ENCODE results near the gene MBOAT2. TPM values are rescaled to one million over a fixed set of nuclear protein-coding genes. Genes with fewer than 3 reads are reported as not detected.

The MBOAT2 gene
- polyA plus RNA-seq, 1 donor = 71.3 TPM

DNA sequence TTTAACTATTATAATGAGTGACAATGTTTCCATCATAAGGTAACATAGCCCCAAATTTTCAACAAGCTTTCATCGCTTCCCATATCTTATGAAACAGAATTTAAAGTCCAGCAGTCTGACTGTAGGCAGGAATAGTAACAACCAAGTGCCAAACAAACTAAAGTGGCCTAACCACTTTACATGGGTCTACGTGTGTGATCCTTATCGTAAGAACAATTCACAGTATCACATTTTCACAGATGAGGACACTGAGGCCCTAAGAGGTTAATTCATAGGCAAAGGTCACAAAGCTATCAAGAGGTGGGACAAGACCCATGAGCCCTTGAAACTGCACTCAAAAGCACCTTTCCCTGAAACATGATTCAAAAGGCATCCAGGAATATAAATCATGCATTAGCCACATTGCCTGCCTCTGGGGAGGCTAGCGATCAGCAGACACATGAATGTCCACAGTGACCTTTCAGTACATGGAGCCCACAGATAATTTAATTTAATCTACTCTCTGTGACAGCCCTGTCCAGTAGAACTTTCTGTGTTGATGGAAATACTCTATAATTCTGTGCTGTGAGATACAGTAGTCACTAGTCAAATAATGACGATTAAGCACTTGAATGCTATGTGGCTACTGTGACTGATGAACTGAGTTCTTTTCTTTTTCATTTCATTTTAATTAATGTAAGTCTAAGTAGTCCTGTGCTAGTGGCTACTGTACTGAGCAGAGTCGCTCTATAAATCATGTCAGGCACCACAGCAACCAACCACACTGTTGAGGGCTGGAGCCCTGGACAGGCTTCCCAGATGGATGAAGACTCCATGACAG, 196.4 kb downstream of the MBOAT2 start:
- DNase-seq = no peak

DNA sequence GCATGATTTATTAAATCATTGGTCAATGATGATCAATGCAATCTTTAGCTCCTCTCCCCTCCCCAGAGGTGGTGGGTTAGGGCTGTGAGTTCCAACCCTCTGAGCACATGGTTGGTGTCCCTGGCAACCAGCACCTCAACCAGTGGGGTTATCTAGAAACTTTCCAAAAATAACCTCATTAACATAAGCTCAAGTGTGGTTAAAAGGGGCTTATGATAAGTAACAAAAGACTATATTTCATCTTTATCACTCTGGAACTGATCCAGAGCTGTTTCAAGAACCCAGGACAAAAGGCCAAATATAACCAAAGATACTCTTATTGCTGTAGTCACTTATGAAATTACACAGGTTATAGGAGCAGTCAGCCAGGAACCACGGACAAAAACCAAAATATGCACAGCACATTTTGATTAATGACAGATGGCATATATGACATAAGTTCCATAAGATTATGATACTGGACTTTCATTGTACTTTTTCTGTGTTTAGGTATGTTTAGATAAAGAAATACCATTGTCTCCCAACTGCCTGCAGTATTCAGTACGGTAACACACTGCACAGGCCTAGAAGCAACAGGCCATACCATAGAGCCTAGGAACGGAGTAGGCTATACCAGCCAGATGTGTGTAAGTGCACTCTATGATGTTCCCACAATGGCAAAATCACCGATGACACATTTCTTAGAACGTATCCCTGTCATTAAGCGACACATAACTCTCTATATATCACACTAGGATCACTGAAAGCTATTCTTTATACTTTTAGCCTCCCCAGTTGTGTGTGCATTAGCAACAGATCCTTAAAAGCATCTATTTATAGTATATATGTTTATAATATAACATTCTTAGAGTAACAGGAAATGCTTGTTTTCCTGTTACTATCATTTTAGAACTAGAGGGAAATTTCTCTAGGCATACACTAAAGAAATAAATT, 197.9 kb downstream of the MBOAT2 start:
- DNase-seq = no peak

DNA sequence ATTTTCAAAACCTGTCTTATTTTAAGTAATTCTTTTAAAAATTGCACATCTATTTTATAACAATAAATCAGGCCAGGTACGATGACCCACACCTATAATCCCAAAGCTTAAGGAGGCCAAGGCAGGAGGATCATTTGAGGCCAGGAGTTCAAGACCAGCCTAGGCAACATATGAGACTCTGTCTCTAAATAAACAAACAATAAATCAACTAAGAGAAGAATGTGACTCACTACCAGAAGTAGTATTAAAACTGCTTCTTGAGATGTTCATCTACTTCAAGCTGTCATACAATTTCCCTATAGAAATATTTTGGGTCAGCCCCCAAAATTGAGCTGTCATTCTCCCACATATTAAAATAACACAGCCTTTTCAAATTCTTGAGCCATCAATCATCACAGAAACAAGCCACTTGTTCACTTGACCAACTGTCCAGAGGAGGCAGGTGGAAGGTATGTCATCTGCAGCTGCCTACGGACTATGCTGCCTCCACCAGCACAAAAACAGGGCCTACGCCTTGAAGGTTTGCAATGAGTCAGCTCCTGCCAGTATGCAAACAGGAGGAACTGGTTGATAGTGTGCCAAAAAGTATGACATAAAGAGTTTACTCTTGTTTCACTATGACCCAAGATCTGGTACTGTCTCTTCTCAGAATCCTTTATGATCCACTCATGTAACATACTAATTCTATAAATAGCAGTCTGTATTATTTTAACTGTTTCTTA, 199.7 kb downstream of the MBOAT2 start:
- no peak for DNase-seq

DNA sequence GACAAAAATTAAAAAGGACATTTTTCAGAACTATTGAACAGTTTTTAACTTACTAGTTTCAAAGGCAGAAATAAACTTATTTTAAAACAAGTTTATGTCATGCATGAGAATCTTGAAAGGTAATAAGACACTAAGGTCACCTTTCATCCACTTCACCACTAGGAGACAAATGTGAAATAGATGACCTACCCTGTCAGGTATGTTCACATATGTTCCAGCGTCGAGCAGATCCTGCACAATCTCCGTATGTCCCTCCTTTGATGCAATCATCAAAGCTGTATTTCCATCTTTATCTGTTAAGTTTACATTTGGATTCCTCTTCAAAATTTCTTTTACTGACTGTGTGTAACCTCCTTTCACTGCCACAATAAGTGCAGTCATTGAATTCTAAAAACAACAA, 200.7 kb downstream of the MBOAT2 start:
- no peak for DNase-seq

Other genes starting within 250 kb of the MBOAT2 start
- 66.1 TPM for gene KIDINS220, start 166.1 kb downstream of the MBOAT2 start, polyA plus RNA-seq (ENCODE audit: insufficient read length)
- 18.8 TPM for gene ASAP2, start 203.1 kb upstream of the MBOAT2 start, polyA plus RNA-seq (ENCODE audit: insufficient read length)

All from hindlimb muscle (tissue), 1 donor.